Endodermal cell (in vitro differentiated cells): ENCODE data around the gene KIF20B. TPM values are rescaled to one million over a fixed set of nuclear protein-coding genes. Genes with fewer than 3 reads are reported as not detected.

Source experiments
- DNase-seq: peaks from one replicate; pipeline ENCODE4 v3.0.0-alpha.2; 2017
- H3K27ac ChIP-seq: 2 replicates; pipeline ENCODE4 v1.5.1; 2013; ENCODE audit warnings: mild to moderate bottlenecking, low read depth, low read length, moderate library complexity
- H3K27me3 ChIP-seq: 2 replicates; pipeline ENCODE4 v1.6.1; 2013; ENCODE audit warnings: mild to moderate bottlenecking, low read length, moderate library complexity; ENCODE audit not compliant: insufficient read depth, control insufficient read depth, poor library complexity, severe bottlenecking
- H3K36me3 ChIP-seq: 2 replicates; pipeline ENCODE4 v1.7.0; 2013; ENCODE audit warnings: mild to moderate bottlenecking, low read length, moderate library complexity; ENCODE audit not compliant: control insufficient read depth, insufficient read depth
- H3K4me1 ChIP-seq: one replicate; pipeline ENCODE4 v1.7.0; 2013; ENCODE audit warnings: low read length; ENCODE audit not compliant: control insufficient read depth, insufficient read depth
- H3K4me3 ChIP-seq: 2 replicates; pipeline ENCODE4 v1.5.1; 2013; ENCODE audit warnings: mild to moderate bottlenecking, low read length, moderate library complexity
- H3K9ac ChIP-seq: 2 replicates; pipeline ENCODE4 v1.6.1; 2013; ENCODE audit warnings: mild to moderate bottlenecking, low read length, moderate library complexity; ENCODE audit not compliant: poor library complexity, severe bottlenecking; ENCODE audit errors: extremely low read depth
- H3K9me3 ChIP-seq: 2 replicates; pipeline ENCODE4 v1.6.1; 2013; ENCODE audit warnings: mild to moderate bottlenecking, low read length, moderate library complexity; ENCODE audit not compliant: control insufficient read depth
- H3K27ac Mint-ChIP-seq: 2 replicates; pipeline ENCODE4 v1.8.0; 2020; ENCODE audit warnings: mixed read lengths
- H3K27me3 Mint-ChIP-seq: 2 replicates; pipeline ENCODE4 v1.8.0; 2021; ENCODE audit warnings: mild to moderate bottlenecking, mixed read lengths; ENCODE audit not compliant: insufficient read depth
- H3K36me3 Mint-ChIP-seq: 2 replicates; pipeline ENCODE4 v1.8.0; 2020; ENCODE audit warnings: low read depth, mixed read lengths
- H3K4me1 Mint-ChIP-seq: 2 replicates; pipeline ENCODE4 v1.8.0; 2020; ENCODE audit warnings: mixed read lengths
- H3K4me3 Mint-ChIP-seq: 2 replicates; pipeline ENCODE4 v1.8.0; 2020; ENCODE audit warnings: mild to moderate bottlenecking, moderate library complexity, mixed read lengths
- H3K9me3 Mint-ChIP-seq: 2 replicates; pipeline ENCODE4 v1.8.0; 2020; ENCODE audit warnings: mild to moderate bottlenecking, mixed read lengths
- CTCF ChIP-seq: fragments of 200-600 bp; sonication (generic); conservative IDR thresholded peaks from 2 replicates; pipeline ENCODE4 v1.5.0; 2021; ENCODE audit warnings: antibody characterized with exemption, mild to moderate bottlenecking
- WGBS, 2 experiments: methylation state at CpG; one replicate each; pipeline versions ENCODE4 v1.1.5 to v1.1.7; 2013; ENCODE audit warnings: missing lambda C conversion rate in 2 of 2, mixed read lengths in 1 of 2; ENCODE audit not compliant: insufficient coverage in 1 of 2, insufficient read length in 1 of 2; 5-methylcytosine and 5-hydroxymethylcytosine counted together
- total RNA-seq, 2 donors: library from RNA; stranded (reverse); fragmentation: NEBNext Ultra II Directional in 1 of 2; extraction: Animal tissue kit (Norgen Biotek cat#: 25700) in 1 of 2; gene quantifications; 2 replicates in 1 of 2; 3 replicates in 1 of 2; pipeline ENCODE4 v1.2.1, GENCODE V29; 2021

KIF20B gene
- total RNA-seq, 2 donors from 2014 or later: 43.4 to 43.7 TPM

- 89 to 100% methylated on average over 3 of the region's 3 CpGs for whole genome bisulfite sequencing, 2 experiments
- no peaks in the 10 kb centered on the region for H3K9me3 ChIP-seq
- Mint-ChIP-seq H3K9me3 (no peaks in the 10 kb centered on the region), H3K27ac (no peak overlapping the region), H3K36me3 (no peaks in the 10 kb centered on the region), H3K27me3 (no peaks in the 10 kb centered on the region), H3K4me3 (no peak overlapping the region), H3K4me1 (no peaks in the 10 kb centered on the region)
- no peak overlapping the region for H3K9ac ChIP-seq
- no peak for TF ChIP-seq CTCF
- H3K4me1 ChIP-seq: peaks cover under 1% of the 10 kb centered on the region
- no peak overlapping the region for H3K27ac ChIP-seq
- H3K36me3 ChIP-seq: no peaks in the 10 kb centered on the region
- no peak for DNase-seq
- no peak overlapping the region for H3K4me3 ChIP-seq
- no peaks in the 10 kb centered on the region for H3K27me3 ChIP-seq
These were observed 37.2 kb upstream of the KIF20B start for GRCh38 chr10:89664203-89664602.

- Histone ChIP-seq H3K9me3 (no peaks in the 10 kb centered on the region), H3K36me3 (no peaks in the 10 kb centered on the region), H3K4me3 (no peak overlapping the region), H3K4me1 (no peaks in the 10 kb centered on the region), H3K27me3 (no peaks in the 10 kb centered on the region), H3K9ac (no peak overlapping the region), H3K27ac (no peak overlapping the region)
- no peaks in the 10 kb centered on the region for H3K27me3 Mint-ChIP-seq
- H3K36me3 Mint-ChIP-seq: no peaks in the 10 kb centered on the region
- H3K4me3 Mint-ChIP-seq: no peak overlapping the region
- WGBS, 2 experiments: 82 to 85% methylated on average over 1 to 2 of the region's 2 CpGs
- H3K9me3 Mint-ChIP-seq: no peaks in the 10 kb centered on the region
- no peak overlapping the region for H3K27ac Mint-ChIP-seq
- DNase-seq: no peak
- no peaks in the 10 kb centered on the region for H3K4me1 Mint-ChIP-seq
- TF ChIP-seq CTCF: no peak
These were observed 36.1 kb upstream of the KIF20B start for GRCh38 chr10:89665302-89665701.

DNA sequence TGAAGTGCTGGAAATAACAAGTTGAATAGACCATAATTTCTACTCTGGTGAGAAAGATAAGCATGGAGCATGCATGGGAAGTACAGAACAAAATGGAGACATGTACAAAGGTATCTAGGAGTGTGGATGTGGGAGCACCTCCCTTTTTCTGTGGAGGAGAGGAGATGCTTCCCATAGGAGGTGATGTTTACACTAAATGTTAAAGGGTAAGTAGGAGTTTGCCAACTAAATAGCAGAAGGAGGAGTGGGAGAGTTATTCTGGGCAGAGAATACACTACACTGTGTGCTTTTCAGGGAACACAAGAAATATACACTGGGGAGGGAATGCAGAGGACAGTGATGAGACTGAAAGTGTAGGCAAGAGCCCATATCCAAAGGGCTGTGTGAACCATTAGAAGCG, 35.3 kb upstream of the KIF20B start:
- Histone ChIP-seq H3K4me3 (no peak overlapping the region), H3K27me3 (no peaks in the 10 kb centered on the region), H3K9ac (no peak overlapping the region), H3K36me3 (no peaks in the 10 kb centered on the region), H3K9me3 (no peaks in the 10 kb centered on the region), H3K4me1 (no peaks in the 10 kb centered on the region), H3K27ac (no peak overlapping the region)
- H3K36me3 Mint-ChIP-seq: no peaks in the 10 kb centered on the region
- WGBS, 2 experiments: 97 to 100% methylated on average over 1 of the region's 1 CpG
- no peak overlapping the region for H3K27ac Mint-ChIP-seq
- H3K27me3 Mint-ChIP-seq: no peaks in the 10 kb centered on the region
- no peak for TF ChIP-seq CTCF
- H3K4me1 Mint-ChIP-seq: no peaks in the 10 kb centered on the region
- H3K9me3 Mint-ChIP-seq: no peaks in the 10 kb centered on the region
- H3K4me3 Mint-ChIP-seq: no peak overlapping the region
- DNase-seq: no peak
